H9 (cell line): ENCODE measurements around the gene GARS1. TPM values are rescaled to one million over a fixed set of nuclear protein-coding genes. Genes with fewer than 3 reads are reported as not detected.

ENCODE experiments used
- DNase-seq: peaks from one replicate; pipeline ENCODE4 v3.0.0-alpha.2; 2017
- H2AFZ ChIP-seq: one replicate; pipeline ENCODE4 v1.6.1; 2013; ENCODE audit warnings: mild to moderate bottlenecking, low read length, control low read depth, moderate library complexity
- H2AK5ac ChIP-seq: 2 replicates; pipeline ENCODE4 v1.6.1; 2013; ENCODE audit warnings: low read length, control low read depth, mixed read lengths; ENCODE audit not compliant: insufficient read length
- H2BK120ac ChIP-seq: one replicate; pipeline ENCODE4 v1.6.1; 2013; ENCODE audit warnings: low read depth, mild to moderate bottlenecking, low read length, control low read depth, inconsistent platforms; ENCODE audit not compliant: poor library complexity, severe bottlenecking
- H2BK12ac ChIP-seq: 2 replicates; pipeline ENCODE4 v1.6.1; 2013; ENCODE audit warnings: low read length, control low read depth, mixed read lengths, low read depth; ENCODE audit not compliant: insufficient read length
- H2BK15ac ChIP-seq: 2 replicates; pipeline ENCODE4 v1.6.1; 2013; ENCODE audit warnings: low read depth, low read length, control low read depth
- H2BK20ac ChIP-seq: one replicate; pipeline ENCODE4 v1.6.1; 2013; ENCODE audit warnings: low read depth, mild to moderate bottlenecking, low read length, control low read depth, inconsistent platforms; ENCODE audit not compliant: poor library complexity, severe bottlenecking
- H2BK5ac ChIP-seq: 2 replicates; pipeline ENCODE4 v1.6.1; 2013; ENCODE audit warnings: low read length, control low read depth, mixed read lengths; ENCODE audit not compliant: insufficient read length
- H3K14ac ChIP-seq: 2 replicates; pipeline ENCODE4 v1.6.1; 2013; ENCODE audit warnings: low read length, control low read depth; ENCODE audit not compliant: insufficient read depth
- H3K18ac ChIP-seq: 2 replicates; pipeline ENCODE4 v1.6.1; 2013; ENCODE audit warnings: low read depth, mild to moderate bottlenecking, mixed read lengths, low read length, control low read depth; ENCODE audit not compliant: insufficient read length
- H3K23ac ChIP-seq: 2 replicates; pipeline ENCODE4 v1.6.1; 2013; ENCODE audit warnings: low read length, control low read depth, mixed read lengths, low read depth; ENCODE audit not compliant: insufficient read length
- H3K23me2 ChIP-seq: 2 replicates; pipeline ENCODE4 v1.6.1; 2013; ENCODE audit warnings: low read depth, mild to moderate bottlenecking, mixed read lengths, low read length, control low read depth; ENCODE audit not compliant: insufficient read length, poor library complexity, severe bottlenecking
- H3K27ac ChIP-seq: 2 replicates; pipeline ENCODE4 v1.5.1; 2013; ENCODE audit warnings: low read length, control low read depth, mixed read lengths, low read depth; ENCODE audit not compliant: insufficient read length
- H3K27me3 ChIP-seq: 2 replicates; pipeline ENCODE4 v1.6.1; 2013; ENCODE audit warnings: low read length, control low read depth, inconsistent platforms; ENCODE audit not compliant: insufficient read depth
- H3K4ac ChIP-seq: 2 replicates; pipeline ENCODE4 v1.6.1; 2013; ENCODE audit warnings: low read depth, mild to moderate bottlenecking, control low read depth, inconsistent platforms, low read length, moderate library complexity
- H3K4me1 ChIP-seq: 2 replicates; pipeline ENCODE4 v1.6.1; 2013; ENCODE audit warnings: low read length, control low read depth, inconsistent platforms; ENCODE audit not compliant: insufficient read depth
- H3K4me2 ChIP-seq: 2 replicates; pipeline ENCODE4 v1.6.1; 2013; ENCODE audit warnings: low read length, control low read depth, mixed read lengths; ENCODE audit not compliant: insufficient read length, insufficient read depth
- H3K56ac ChIP-seq: 2 replicates; pipeline ENCODE4 v1.6.1; 2013; ENCODE audit warnings: low read depth, mild to moderate bottlenecking, mixed read lengths, low read length, control low read depth; ENCODE audit not compliant: insufficient read length
- H3K79me1 ChIP-seq: 2 replicates; pipeline ENCODE4 v1.6.1; 2013; ENCODE audit warnings: low read depth, mild to moderate bottlenecking, moderate library complexity, low read length, control low read depth, inconsistent platforms; ENCODE audit not compliant: insufficient read depth, poor library complexity, severe bottlenecking
- H3K79me2 ChIP-seq: 2 replicates; pipeline ENCODE4 v1.6.1; 2013; ENCODE audit warnings: low read length, control low read depth, inconsistent platforms; ENCODE audit not compliant: insufficient read depth
- H3K9ac ChIP-seq: 2 replicates; pipeline ENCODE4 v1.6.1; 2013; ENCODE audit warnings: low read length, control low read depth, mixed read lengths; ENCODE audit not compliant: insufficient read length; ENCODE audit errors: extremely low read depth
- H3K9me3 ChIP-seq: one replicate; pipeline ENCODE4 v1.6.1; 2013; ENCODE audit warnings: low read depth, low read length, inconsistent platforms; ENCODE audit not compliant: control insufficient read depth
- H3T11ph ChIP-seq: one replicate; pipeline ENCODE4 v1.6.1; 2013; ENCODE audit warnings: mild to moderate bottlenecking, low read length, control low read depth, inconsistent platforms
- H4K20me1 ChIP-seq: one replicate; pipeline ENCODE4 v1.6.1; 2013; ENCODE audit not compliant: control insufficient read depth, insufficient read length, insufficient read depth
- H4K5ac ChIP-seq: 2 replicates; pipeline ENCODE4 v1.6.1; 2013; ENCODE audit warnings: low read depth, mild to moderate bottlenecking, mixed read lengths, low read length, control low read depth; ENCODE audit not compliant: insufficient read length
- H4K8ac ChIP-seq: replicated peaks from 2 replicates; pipeline ENCODE4 v1.6.1; 2013; ENCODE audit warnings: low read length, control low read depth, mixed read lengths, low read depth; ENCODE audit not compliant: insufficient read length
- H4K91ac ChIP-seq: 2 replicates; pipeline ENCODE4 v1.6.1; 2013; ENCODE audit warnings: low read depth, mild to moderate bottlenecking, moderate library complexity, mixed read lengths, low read length, control low read depth; ENCODE audit not compliant: insufficient read length
- H3K27ac Mint-ChIP-seq, 3 experiments: 2 replicates in 2 of 3; 3 replicates in 1 of 3; pipeline ENCODE4 v1.8.0; 2020 to 2021; ENCODE audit warnings: mixed read lengths in 3 of 3, mild to moderate bottlenecking in 1 of 3, moderate library complexity in 1 of 3
- H3K27me3 Mint-ChIP-seq: 2 replicates; pipeline ENCODE4 v1.8.0; 2021; ENCODE audit warnings: low read depth, mild to moderate bottlenecking, moderate library complexity, mixed read lengths
- H3K36me3 Mint-ChIP-seq, 3 experiments: 2 replicates in 2 of 3; 3 replicates in 1 of 3; pipeline ENCODE4 v1.8.0; 2020 to 2021; ENCODE audit warnings: low read depth in 3 of 3, mixed read lengths in 3 of 3; ENCODE audit not compliant: insufficient read depth in 1 of 3
- H3K4me1 Mint-ChIP-seq, 2 experiments: 2 replicates each; pipeline ENCODE4 v1.8.0; 2020; ENCODE audit warnings: mixed read lengths in 2 of 2
- H3K4me3 Mint-ChIP-seq, 2 experiments: 2 replicates in 1 of 2; 3 replicates in 1 of 2; pipeline ENCODE4 v1.8.0; 2020 to 2021; ENCODE audit warnings: mild to moderate bottlenecking in 2 of 2, mixed read lengths in 2 of 2, moderate library complexity in 1 of 2
- H3K9me3 Mint-ChIP-seq, 2 experiments: 2 replicates in 1 of 2; 3 replicates in 1 of 2; pipeline ENCODE4 v1.8.0; 2020; ENCODE audit warnings: mild to moderate bottlenecking in 2 of 2, mixed read lengths in 2 of 2, moderate library complexity in 1 of 2
- CTCF ChIP-seq: fragments of 200-600 bp; sonication (generic); conservative IDR thresholded peaks from 3 replicates; pipeline ENCODE4 v1.8.0; 2021; ENCODE audit warnings: antibody characterized with exemption, mild to moderate bottlenecking
- WGBS: extraction: QIAGEN DNeasy Blood & Tissue Kit; methylation state at CpG from one replicate; pipeline ENCODE4 v1.1.7; 2013; ENCODE audit warnings: missing lambda C conversion rate, low lambda C conversion rate, mixed read lengths; ENCODE audit not compliant: insufficient read length; ENCODE audit errors: extremely low coverage; 5-methylcytosine and 5-hydroxymethylcytosine counted together
- total RNA-seq: library from RNA; stranded (reverse); gene quantifications from 2 replicates; pipeline ENCODE4 v1.2.1, GENCODE V29; 2021

GARS1 gene
- total RNA-seq, 1 experiment from 2014 or later: 234 TPM

- no peak overlapping the region for H2BK12ac ChIP-seq
- WGBS: no CpG with 5 or more reads among the region's 13 CpGs
- TF ChIP-seq CTCF: no peak
These were observed 847 bp downstream of the GARS1 start for GRCh38 chr7:30595436-30596013.

More at GRCh38 chr7:30595436-30596013, 847 bp downstream of the GARS1 start:
- H3K4ac ChIP-seq: no peak overlapping the region; the same call in 1 of the 2 replicates
- H2AFZ ChIP-seq: no peak overlapping the region
- H3K36me3 Mint-ChIP-seq: peaks cover 28 to 41% (median 36%) of the 10 kb centered on the region in 3 experiments
- peak overlapping the region; percentile 96 for H3K14ac ChIP-seq
- H4K91ac ChIP-seq: peak overlapping the region; percentile 10
- peak overlapping the region; percentile 9 for H3K27ac ChIP-seq
- peaks cover 27% of the 10 kb centered on the region for H3K79me2 ChIP-seq
- H2BK120ac ChIP-seq: no peak overlapping the region
- H3K23ac ChIP-seq: no peak overlapping the region
- peak overlapping the region; percentile 81 for H3K9ac ChIP-seq
- no peaks in the 10 kb centered on the region; the same call in 1 of the 2 replicates for H3K27me3 Mint-ChIP-seq
- H2AK5ac ChIP-seq: no peak overlapping the region
- no peak overlapping the region for H2BK15ac ChIP-seq
- H3K4me3 Mint-ChIP-seq: peak overlapping the region; percentile 95 to 100
- no peaks in the 10 kb centered on the region for H3K4me1 ChIP-seq
- H4K20me1 ChIP-seq: no peaks in the 10 kb centered on the region
- no peak overlapping the region for H2BK20ac ChIP-seq
- peak overlapping the region; percentile 2 for H2BK5ac ChIP-seq
- H3K9me3 ChIP-seq: no peaks in the 10 kb centered on the region
- peak overlapping the region; percentile 58 for H3K56ac ChIP-seq
- H3K9me3 Mint-ChIP-seq: no peaks in the 10 kb centered on the region; a peak in 1 of 5 replicates
- no peaks in the 10 kb centered on the region for H3K27me3 ChIP-seq
- H3K27ac Mint-ChIP-seq: peak overlapping the region; percentile 97 to 99 (median 99)
- H4K8ac ChIP-seq: no peak overlapping the region
- peaks cover 21 to 22% of the 10 kb centered on the region in 2 experiments for H3K4me1 Mint-ChIP-seq
- H3T11ph ChIP-seq: no peak overlapping the region
- H4K5ac ChIP-seq: peak overlapping the region; percentile 48
- peaks cover 13% of the 10 kb centered on the region for H3K23me2 ChIP-seq
- peak overlapping the region; percentile 84 for H3K4me2 ChIP-seq
- peak overlapping the region; percentile 91 for H3K18ac ChIP-seq
- no peak for DNase-seq
- peaks cover 2% of the 10 kb centered on the region for H3K79me1 ChIP-seq
